HepG2 (cell line): ENCODE measurements around the gene PLCG2. TPM values are rescaled to one million over a fixed set of nuclear protein-coding genes. Genes with fewer than 3 reads are reported as not detected.

Experiments used
- ATAC-seq: fragments of 200-7000 bp; cut with Tn5 transposase; 3 replicates; pipeline ENCODE4 v1.9.1; 2020; ENCODE audit warnings: mild to moderate bottlenecking, moderate library complexity
- BruUV-seq: library from RNA; stranded (reverse); fragments of 400-500 nt; replicated peaks from 2 replicates; lab custom pipeline; 2021; lab: Mats Ljungman, UMichigan
- CTCF ChIA-PET: fragments of 300-600 bp; formaldehyde crosslinking; extraction: SDS; loops from one replicate; lab custom pipeline; 2021; ENCODE audit warnings: low total read pairs, inconsistent platforms, low intra/inter-chr PET ratio; lab: Yijun Ruan, JAX
- POLR2A ChIA-PET: fragments of 350-600 bp; sonication (Branson Sonifier 250); formaldehyde crosslinking; loops from one replicate; lab custom pipeline; 2020; ENCODE audit warnings: antibody characterized with exemption, inconsistent platforms; lab: Yijun Ruan, JAX
- DNase-seq: peaks from one replicate; pipeline ENCODE4 v3.0.0-alpha.2; 2015; ENCODE audit warnings: low spot score
- FAIRE-seq: peaks from 3 replicates; lab custom pipeline; 2011; peaks lifted over from hg19 to GRCh38; lab: Jason Lieb, UNC
- H2AFZ ChIP-seq: one replicate; pipeline ENCODE4 v1.6.1; 2011; ENCODE audit warnings: low read length, inconsistent platforms
- H3K27ac ChIP-seq: fragments of 300-600 bp; 3 replicates; pipeline ENCODE4 v1.8.0; 2011; ENCODE audit warnings: mixed run types, mild to moderate bottlenecking, mixed read lengths, low read length, inconsistent platforms; ENCODE audit not compliant: insufficient read depth; ENCODE audit errors: extremely low read length
- H3K27me3 ChIP-seq, 2 experiments: fragments of 200-600 bp in 1 of 2; 2 replicates in 1 of 2; 3 replicates in 1 of 2; pipeline versions ENCODE4 v1.6.0 to v1.8.0; 2011; ENCODE audit warnings: low read length in 2 of 2, mild to moderate bottlenecking in 2 of 2, moderate library complexity in 2 of 2, inconsistent platforms in 1 of 2; ENCODE audit not compliant: insufficient read depth in 2 of 2, control insufficient read depth in 1 of 2
- H3K36me3 ChIP-seq, 2 experiments: fragments of 200-600 bp in 1 of 2; replicated peaks in 1 of 2; 2 replicates in 1 of 2; 3 replicates in 1 of 2; pipeline versions ENCODE4 v1.5.1 to v1.8.0; 2011; ENCODE audit warnings: low read length in 2 of 2, inconsistent platforms in 1 of 2; ENCODE audit not compliant: insufficient read depth in 2 of 2, control insufficient read depth in 1 of 2
- H3K4me1 ChIP-seq: 2 replicates; pipeline ENCODE4 v1.5.1; 2012; ENCODE audit warnings: low read length, inconsistent platforms; ENCODE audit not compliant: insufficient read depth
- H3K4me2 ChIP-seq: 2 replicates; pipeline ENCODE4 v1.6.0; 2011; ENCODE audit warnings: low read depth, low read length, inconsistent platforms
- H3K4me3 ChIP-seq, 3 experiments: fragments of 200-600 bp in 1 of 3; sonication (generic), shearing (Covaris generic) in 1 of 3; replicated peaks in 1 of 3; 2 replicates each; pipeline ENCODE4 v1.5.1; 2011 to 2016; ENCODE audit warnings: low read length in 3 of 3, inconsistent platforms in 2 of 3, low read depth in 2 of 3, mild to moderate bottlenecking in 2 of 3, control low read depth in 1 of 3, mixed read lengths in 1 of 3; ENCODE audit not compliant: insufficient read depth in 1 of 3
- H3K79me2 ChIP-seq: one replicate; pipeline ENCODE4 v1.6.1; 2011; ENCODE audit warnings: low read length, inconsistent platforms; ENCODE audit not compliant: insufficient read depth
- H3K9ac ChIP-seq: 2 replicates; pipeline ENCODE4 v1.6.0; 2011; ENCODE audit warnings: mild to moderate bottlenecking, low read depth, low read length, inconsistent platforms; ENCODE audit not compliant: insufficient read depth
- H3K9me3 ChIP-seq: 2 replicates; pipeline ENCODE4 v1.5.1; 2012; ENCODE audit warnings: mild to moderate bottlenecking, low read length
- H4K20me1 ChIP-seq: 2 replicates; pipeline ENCODE4 v1.6.0; 2011; ENCODE audit warnings: inconsistent platforms, mild to moderate bottlenecking, low read length, moderate library complexity; ENCODE audit not compliant: insufficient read depth
- CREB1 ChIP-seq, 2 experiments: fragments of 450-650 bp in 1 of 2; IDR thresholded peaks; 2 replicates each; pipeline ENCODE4 v1.6.1; 2016 to 2017; ENCODE audit warnings: control low read depth in 1 of 2, mild to moderate bottlenecking in 1 of 2, missing compliant biosample characterization in 1 of 2, missing genetic modification characterization in 1 of 2
- DPF2 ChIP-seq: sonication (generic); formaldehyde crosslinking; IDR thresholded peaks from 2 replicates; pipeline ENCODE4 v1.4.0; 2020; ENCODE audit warnings: mild to moderate bottlenecking, low read depth, missing genetic modification reagents, borderline replicate concordance
- EED ChIP-seq: sonication (generic); formaldehyde crosslinking; IDR thresholded peaks from 2 replicates; pipeline ENCODE4 v1.5.0; 2020; ENCODE audit warnings: mild to moderate bottlenecking, missing genetic modification reagents
- HNRNPLL ChIP-seq: fragments of 200-400 bp; formaldehyde crosslinking; IDR thresholded peaks from 2 replicates; pipeline ENCODE4 v1.6.1; 2017; ENCODE audit warnings: mild to moderate bottlenecking, low read depth, low read length; ENCODE audit not compliant: poor library complexity, severe bottlenecking
- IKZF5 ChIP-seq: IDR thresholded peaks from 2 replicates; pipeline ENCODE4 v1.6.1; 2018; ENCODE audit warnings: missing genetic modification reagents, mild to moderate bottlenecking, missing compliant biosample characterization
- KDM5A ChIP-seq: fragments of 200-600 bp; sonication (generic); IDR thresholded peaks from 2 replicates; pipeline ENCODE4 v1.7.0; 2018; ENCODE audit warnings: antibody characterized with exemption, mild to moderate bottlenecking, low read length, borderline replicate concordance
- PTBP1 ChIP-seq: fragments of 200-400 bp; formaldehyde crosslinking; IDR thresholded peaks from 2 replicates; pipeline ENCODE4 v1.6.1; 2018; ENCODE audit warnings: low read length, low read depth; ENCODE audit not compliant: poor library complexity, severe bottlenecking
- REST ChIP-seq, 2 experiments: IDR thresholded peaks; 2 replicates each; pipeline ENCODE4 v1.6.1; 2011 to 2012; ENCODE audit warnings: low read length in 2 of 2, borderline replicate concordance in 1 of 2, low read depth in 1 of 2, mild to moderate bottlenecking in 1 of 2, moderate library complexity in 1 of 2
- SIN3A ChIP-seq: IDR thresholded peaks from 2 replicates; pipeline ENCODE4 v1.6.1; 2011; ENCODE audit warnings: low read depth, mild to moderate bottlenecking, control low read depth, low read length, borderline replicate concordance
- TERF1 ChIP-seq: sonication (generic); formaldehyde crosslinking; IDR thresholded peaks from 2 replicates; pipeline ENCODE4 v1.8.0; 2022; ENCODE audit warnings: mild to moderate bottlenecking, missing genetic modification reagents, moderate library complexity
- THAP7 ChIP-seq: sonication (generic); formaldehyde crosslinking; IDR thresholded peaks from 2 replicates; pipeline ENCODE4 v1.8.1; 2023; ENCODE audit warnings: mild to moderate bottlenecking, missing genetic modification reagents
- ZFP36L1 ChIP-seq: sonication (generic); formaldehyde crosslinking; IDR thresholded peaks from 2 replicates; pipeline ENCODE4 v1.8.0; 2022; ENCODE audit warnings: mild to moderate bottlenecking, missing genetic modification reagents, moderate library complexity
- ZNF281 ChIP-seq: sonication (generic); formaldehyde crosslinking; IDR thresholded peaks from 2 replicates; pipeline ENCODE4 v1.4.0; 2020; ENCODE audit warnings: missing genetic modification reagents, borderline replicate concordance
- ZNF589 ChIP-seq: sonication (generic); formaldehyde crosslinking; conservative IDR thresholded peaks from 2 replicates; pipeline ENCODE4 v1.8.0; 2022; ENCODE audit warnings: mild to moderate bottlenecking, moderate library complexity, missing genetic modification reagents
- WGBS: methylation state at CpG from one replicate; pipeline ENCODE4 v1.1.6; 2017; ENCODE audit warnings: low lambda C conversion rate; 5-methylcytosine and 5-hydroxymethylcytosine counted together
- in situ Hi-C: cut with HindIII; loops from 2 replicates; pipeline ENCODE4 v1.10.0; 2017; ENCODE audit warnings: low pct_unique_long_range_greater_than_20kb; ENCODE audit not compliant: extremely low pct_ligation_motif_present
- intact Hi-C: fragments of 100-400 bp; cut with micrococcal nuclease; formaldehyde crosslinking; loops from one replicate; pipeline ENCODE4 v1.10.0; 2022; ENCODE audit not compliant: unreplicated experiment
- polyA plus RNA-seq, 8 experiments: library from polyadenylated mRNA; depleted of rRNA in 3 of 8; stranded (reverse) in 7 of 8; unstranded in 1 of 8; fragments of >200 nt; fragmentation: Illumina TruSeq in 4 of 8; extraction: Trizol in 4 of 8; gene quantifications; 2 replicates each; pipeline versions ENCODE4 v1.2.1 to v1.2.3, GENCODE V29; 2011 to 2016; ENCODE audit warnings: low read depth in 4 of 8, missing spikeins in 1 of 8, mixed read lengths in 1 of 8; ENCODE audit not compliant: insufficient read depth in 1 of 8
- total RNA-seq, 5 experiments: library from RNA; depleted of rRNA; stranded (reverse); fragments of >200 nt; fragmentation: Illumina TruSeq; extraction: Trizol; gene quantifications; 2 replicates each; pipeline ENCODE4 v1.2.3, GENCODE V29; 2016; ENCODE audit warnings: low read depth in 1 of 5

PLCG2 gene
- total and polyA plus RNA-seq, 2 of the 13 experiments (the other 11 are each of a cell fraction or from before 2014, with no cell fraction given), result 0.13 to 0.18 TPM

GRCh38 chr16:81803332-81803731, 24.2 kb downstream of the PLCG2 start:
- H3K4me1 ChIP-seq, result no peaks in the 10 kb centered on the region
- POLR2A ChIA-PET, result no interaction called here
- H4K20me1 ChIP-seq, result no peaks in the 10 kb centered on the region
- no peak overlapping the region for H2AFZ ChIP-seq
- DNase-seq (no peak), ATAC-seq (no peak), FAIRE-seq (no peak)
- H3K27ac ChIP-seq, result no peak overlapping the region
- 18% methylated on average over 3 of the region's 3 CpGs for WGBS
- H3K79me2 ChIP-seq, result no peaks in the 10 kb centered on the region
- no TSS peak for BruUV-seq
- intact Hi-C loops (no loop called here), in situ Hi-C loops (no loop called here)
- H3K9ac ChIP-seq, result no peak overlapping the region
- no peak overlapping the region for H3K4me2 ChIP-seq
- no peak overlapping the region for H3K4me3 ChIP-seq
- CTCF ChIA-PET, result no interaction called here
- H3K27me3 ChIP-seq, result peaks cover 0 to 31% of the 10 kb centered on the region in 2 experiments; a peak in 4 of 5 replicates
- no peaks in the 10 kb centered on the region for H3K9me3 ChIP-seq
- H3K36me3 ChIP-seq, result no peaks in the 10 kb centered on the region
- TF ChIP-seq CREB1 (IDR thresholded peaks at IDR 0.05) (no peak), CREB1 (CRISPR knock-in tag; IDR thresholded peaks at IDR 0.05) (no peak), SIN3A (no peak), EED (CRISPR knock-in tag) (no peak), ZFP36L1 (CRISPR knock-in tag) (no peak), THAP7 (no peak), KDM5A (no peak), HNRNPLL (no peak), ZNF281 (CRISPR knock-in tag) (no peak), ZNF589 (no peak), REST (IDR thresholded peaks at IDR 0.05; ENCODE audit: borderline replicate concordance in 1 of 2, low read depth in 1 of 2, low read length in 2 of 2) (no peak), IKZF5 (CRISPR knock-in tag) (no peak), DPF2 (CRISPR knock-in tag) (no peak), PTBP1 (no peak), TERF1 (CRISPR knock-in tag) (no peak)
